ENCODE results near the gene STRIT1. TPM values are rescaled to one million over a fixed set of nuclear protein-coding genes. Genes with fewer than 3 reads are reported as not detected.
A peak's percentile ranks its signal among the peaks of the same experiment; 100 is the strongest.

The STRIT1 gene
- total RNA-seq, 1 donor from 2014 or later = not detected

- TF ChIP-seq, protein P1, sequence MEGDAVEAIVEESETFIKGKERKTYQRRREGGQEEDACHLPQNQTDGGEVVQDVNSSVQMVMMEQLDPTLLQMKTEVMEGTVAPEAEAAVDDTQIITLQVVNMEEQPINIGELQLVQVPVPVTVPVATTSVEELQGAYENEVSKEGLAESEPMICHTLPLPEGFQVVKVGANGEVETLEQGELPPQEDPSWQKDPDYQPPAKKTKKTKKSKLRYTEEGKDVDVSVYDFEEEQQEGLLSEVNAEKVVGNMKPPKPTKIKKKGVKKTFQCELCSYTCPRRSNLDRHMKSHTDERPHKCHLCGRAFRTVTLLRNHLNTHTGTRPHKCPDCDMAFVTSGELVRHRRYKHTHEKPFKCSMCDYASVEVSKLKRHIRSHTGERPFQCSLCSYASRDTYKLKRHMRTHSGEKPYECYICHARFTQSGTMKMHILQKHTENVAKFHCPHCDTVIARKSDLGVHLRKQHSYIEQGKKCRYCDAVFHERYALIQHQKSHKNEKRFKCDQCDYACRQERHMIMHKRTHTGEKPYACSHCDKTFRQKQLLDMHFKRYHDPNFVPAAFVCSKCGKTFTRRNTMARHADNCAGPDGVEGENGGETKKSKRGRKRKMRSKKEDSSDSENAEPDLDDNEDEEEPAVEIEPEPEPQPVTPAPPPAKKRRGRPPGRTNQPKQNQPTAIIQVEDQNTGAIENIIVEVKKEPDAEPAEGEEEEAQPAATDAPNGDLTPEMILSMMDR (conservative IDR thresholded peaks at IDR 0.05; ENCODE audit: low read depth, low read length) = no peak
- no peak overlapping the region for H3K4me3 ChIP-seq (ENCODE audit: low read depth, low read length)
- DNase-seq (ENCODE audit: low read depth) = no peak
These were observed 32.8 kb upstream of the STRIT1 start for GRCh38 chr3:155326244-155326643.

- TF ChIP-seq, protein P1 (conservative IDR thresholded peaks at IDR 0.05; ENCODE audit: low read depth, low read length) = peak; percentile 29
- no peak overlapping the region for H3K4me3 ChIP-seq (ENCODE audit: low read depth, low read length)
- DNase-seq (ENCODE audit: low read depth) = no peak
These were observed 31.9 kb upstream of the STRIT1 start for GRCh38 chr3:155325263-155325835.

DNA sequence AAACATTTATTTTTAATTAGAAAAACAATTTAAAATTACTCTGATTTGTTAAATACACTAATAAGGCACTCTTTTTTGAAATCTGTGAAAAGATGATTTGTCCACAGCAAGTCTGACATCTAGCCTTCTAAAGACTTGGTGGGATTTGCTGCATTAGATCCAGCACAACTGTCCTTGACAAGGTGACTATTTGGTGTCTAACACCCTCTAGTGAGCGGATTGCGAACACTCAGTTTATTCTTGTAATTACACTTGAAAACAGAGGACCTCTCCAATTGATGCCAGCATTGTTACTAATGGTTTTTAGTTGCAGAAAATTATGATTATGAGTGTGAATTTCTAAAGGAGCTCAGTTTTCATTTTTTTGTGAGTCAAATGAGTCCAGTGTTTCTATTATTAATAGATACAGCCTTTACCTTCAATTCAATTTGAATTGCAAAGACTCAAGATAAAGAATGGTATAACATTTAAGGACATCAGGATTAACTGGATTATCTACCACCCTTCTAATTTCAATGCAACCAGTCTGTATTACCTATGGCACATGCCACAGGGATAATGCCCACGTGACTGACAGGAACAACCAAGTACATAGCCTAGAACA, 29.7 kb upstream of the STRIT1 start:
- H3K4me3 ChIP-seq (ENCODE audit: low read depth, low read length) = no peak overlapping the region
- DNase-seq (ENCODE audit: low read depth) = peak; percentile 27
- TF ChIP-seq, protein P1 (conservative IDR thresholded peaks at IDR 0.05; ENCODE audit: low read depth, low read length) = peak; percentile 90

- no peak for DNase-seq (ENCODE audit: low read depth)
- no peak overlapping the region for H3K4me3 ChIP-seq (ENCODE audit: low read depth, low read length)
- TF ChIP-seq, protein P1 (conservative IDR thresholded peaks at IDR 0.05; ENCODE audit: low read depth, low read length) = no peak
These were observed 27.9 kb upstream of the STRIT1 start for GRCh38 chr3:155321418-155321817.

DNA sequence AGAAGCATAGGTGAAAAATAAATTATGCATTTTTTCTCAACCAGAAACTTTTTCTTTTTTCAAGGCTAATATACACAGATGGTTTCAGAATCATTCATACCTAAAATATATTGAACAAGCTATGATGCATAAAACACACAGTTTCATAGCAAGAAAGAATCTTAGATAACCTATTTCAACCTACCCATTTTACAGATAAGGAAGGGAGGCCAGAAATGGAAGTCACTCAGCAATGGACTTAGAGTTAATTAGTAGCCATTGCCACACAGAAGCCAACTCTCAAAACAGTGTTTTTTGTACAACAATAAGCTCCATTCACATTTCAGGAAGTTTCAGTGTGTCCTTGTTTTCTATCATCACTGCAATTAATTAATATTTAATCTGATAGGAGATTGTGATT, 27.5 kb upstream of the STRIT1 start:
- no peak for DNase-seq (ENCODE audit: low read depth)
- no peak overlapping the region for H3K4me3 ChIP-seq (ENCODE audit: low read depth, low read length)
- TF ChIP-seq, protein P1 (conservative IDR thresholded peaks at IDR 0.05; ENCODE audit: low read depth, low read length) = no peak

- DNase-seq (ENCODE audit: low read depth) = no peak
- H3K4me3 ChIP-seq (ENCODE audit: low read depth, low read length) = no peak overlapping the region
- TF ChIP-seq, protein P1 (conservative IDR thresholded peaks at IDR 0.05; ENCODE audit: low read depth, low read length) = no peak
These were observed 25.3 kb upstream of the STRIT1 start for GRCh38 chr3:155318740-155319139.

DNA sequence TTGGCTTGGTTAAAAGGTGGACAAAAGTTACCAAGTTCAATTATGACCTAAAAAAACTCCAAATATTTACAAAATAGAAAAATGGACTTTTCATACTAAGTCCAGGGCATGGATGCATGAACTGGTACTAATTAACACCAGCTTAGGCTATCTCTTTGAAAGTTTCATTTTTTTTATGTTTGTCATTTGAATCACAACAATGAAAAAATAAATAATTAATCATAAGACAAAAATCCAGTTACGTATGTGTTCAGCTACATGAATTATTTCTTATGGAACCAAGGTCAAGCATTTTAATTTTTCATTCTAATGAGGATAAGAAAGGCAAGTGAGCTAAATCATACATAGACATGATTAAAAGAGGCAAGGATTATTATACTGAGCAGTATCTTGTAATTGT, 23.7 kb upstream of the STRIT1 start:
- no peak for DNase-seq (ENCODE audit: low read depth)
- TF ChIP-seq, protein P1 (conservative IDR thresholded peaks at IDR 0.05; ENCODE audit: low read depth, low read length) = no peak
- H3K4me3 ChIP-seq (ENCODE audit: low read depth, low read length) = no peak overlapping the region

All from epithelial cell of proximal tubule (primary cell).